Loucy (cell line): ENCODE measurements around the gene ABCC8.

Source experiments
- EZH2phosphoT487 ChIP-seq: fragments of 200-600 bp; IDR thresholded peaks from 2 replicates; pipeline ENCODE4 v1.6.1; 2018; ENCODE audit warnings: antibody characterized with exemption, mild to moderate bottlenecking, moderate library complexity, borderline replicate concordance
- TF ChIP-seq, protein P1 (sequence below): fragments of 200-600 bp; sonication (generic); conservative IDR thresholded peaks from 2 replicates; pipeline ENCODE4 v1.5.1; 2014; ENCODE audit warnings: mild to moderate bottlenecking, antibody characterized with exemption, low read length

GRCh38 chr11:17414317-17414737 is 62.3 kb downstream of the ABCC8 start:
- TF ChIP-seq, protein P1, sequence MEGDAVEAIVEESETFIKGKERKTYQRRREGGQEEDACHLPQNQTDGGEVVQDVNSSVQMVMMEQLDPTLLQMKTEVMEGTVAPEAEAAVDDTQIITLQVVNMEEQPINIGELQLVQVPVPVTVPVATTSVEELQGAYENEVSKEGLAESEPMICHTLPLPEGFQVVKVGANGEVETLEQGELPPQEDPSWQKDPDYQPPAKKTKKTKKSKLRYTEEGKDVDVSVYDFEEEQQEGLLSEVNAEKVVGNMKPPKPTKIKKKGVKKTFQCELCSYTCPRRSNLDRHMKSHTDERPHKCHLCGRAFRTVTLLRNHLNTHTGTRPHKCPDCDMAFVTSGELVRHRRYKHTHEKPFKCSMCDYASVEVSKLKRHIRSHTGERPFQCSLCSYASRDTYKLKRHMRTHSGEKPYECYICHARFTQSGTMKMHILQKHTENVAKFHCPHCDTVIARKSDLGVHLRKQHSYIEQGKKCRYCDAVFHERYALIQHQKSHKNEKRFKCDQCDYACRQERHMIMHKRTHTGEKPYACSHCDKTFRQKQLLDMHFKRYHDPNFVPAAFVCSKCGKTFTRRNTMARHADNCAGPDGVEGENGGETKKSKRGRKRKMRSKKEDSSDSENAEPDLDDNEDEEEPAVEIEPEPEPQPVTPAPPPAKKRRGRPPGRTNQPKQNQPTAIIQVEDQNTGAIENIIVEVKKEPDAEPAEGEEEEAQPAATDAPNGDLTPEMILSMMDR: no peak
- no peak for TF ChIP-seq EZH2phosphoT487
